NCI-H2171 treated with DMSO at 0.1 percent for 48 hours (cell line): ENCODE measurements around the gene KRTAP4-7.
A peak's percentile ranks its signal among the peaks of the same experiment; 100 is the strongest.
"Not testable (repeated sequence)": the region's sequence is repeated elsewhere in the genome, so short reads cannot be mapped to it uniquely, and the experiment has no call there.

ENCODE experiments used
- DNase-seq: peaks from one replicate; lab custom pipeline; 2025; lab: John Stamatoyannopoulos, UW

The KRTAP4-7 gene

GRCh38 chr17:41084100-41084856, at the start of gene KRTAP4-7:
Gene KRTAP4-7, plus strand, starts transcription at chr17:41084150. Its CDS starts 57 bp downstream, at chr17:41084207.
- DNase-seq = not testable (repeated sequence)

- DNase-seq = peak; percentile 1
Measured at GRCh38 chr17:41034346-41034935, 49.5 kb upstream of the KRTAP4-7 start, which contains the start of gene KRTAP1-3. Gene KRTAP1-3, minus strand, starts transcription at chr17:41034874. Its CDS starts 53 bp downstream, at chr17:41034821.

- DNase-seq = no peak
Measured at GRCh38 chr17:41037853-41038350, 46.0 kb upstream of the KRTAP4-7 start.

GRCh38 chr17:41040783-41041571, 43.0 kb upstream of the KRTAP4-7 start, which contains the start of gene KRTAP1-1:
Gene KRTAP1-1, minus strand, starts transcription at chr17:41041450. Its CDS starts 53 bp downstream, at chr17:41041397.
- DNase-seq = not testable (repeated sequence)

GRCh38 chr17:41042953-41043352, 41.0 kb upstream of the KRTAP4-7 start:
- DNase-seq = no peak

- not testable (repeated sequence) for DNase-seq
Measured at GRCh38 chr17:41046735-41047465, 37.0 kb upstream of the KRTAP4-7 start, which contains the start of gene KRTAP2-1. Gene KRTAP2-1, minus strand, starts transcription at chr17:41047316. Its CDS starts 49 bp downstream, at chr17:41047267.

GRCh38 chr17:41048441-41048840, 35.5 kb upstream of the KRTAP4-7 start:
- DNase-seq = no peak

- no peak for DNase-seq
Measured at GRCh38 chr17:41049110-41049509, 34.8 kb upstream of the KRTAP4-7 start.

GRCh38 chr17:41052566-41052965, 31.4 kb upstream of the KRTAP4-7 start:
- no peak for DNase-seq

- DNase-seq = no peak
Measured at GRCh38 chr17:41054025-41054424, 29.9 kb upstream of the KRTAP4-7 start.

- DNase-seq = not testable (repeated sequence)
Measured at GRCh38 chr17:41054556-41054955, 29.4 kb upstream of the KRTAP4-7 start.

- not testable (repeated sequence) for DNase-seq
Measured at GRCh38 chr17:41055130-41055529, 28.8 kb upstream of the KRTAP4-7 start, which contains the start of gene KRTAP2-2. Gene KRTAP2-2, minus strand, starts transcription at chr17:41055230. Its CDS starts 19 bp downstream, at chr17:41055211.

- DNase-seq = no peak
Measured at GRCh38 chr17:41057547-41057946, 26.4 kb upstream of the KRTAP4-7 start.

GRCh38 chr17:41058741-41059140, 25.2 kb upstream of the KRTAP4-7 start:
- DNase-seq = no peak

GRCh38 chr17:41059276-41060051, 24.5 kb upstream of the KRTAP4-7 start:
- not testable (repeated sequence) for DNase-seq

- DNase-seq = no peak
Measured at GRCh38 chr17:41060052-41060604, 23.8 kb upstream of the KRTAP4-7 start, which contains the start of gene KRTAP2-3. Gene KRTAP2-3, minus strand, starts transcription at chr17:41060114. Its CDS starts 64 bp downstream, at chr17:41060050.

- no peak for DNase-seq
Measured at GRCh38 chr17:41061964-41062363, 22.0 kb upstream of the KRTAP4-7 start.

GRCh38 chr17:41063449-41063848, 20.5 kb upstream of the KRTAP4-7 start:
- no peak for DNase-seq

- no peak for DNase-seq
Measured at GRCh38 chr17:41064301-41064700, 19.6 kb upstream of the KRTAP4-7 start.
